Right lobe of liver (tissue), 6 donors: Measurements from ENCODE around the gene CALML6. TPM values are rescaled to one million over a fixed set of nuclear protein-coding genes. Genes with fewer than 3 reads are reported as not detected.

Experiments used
- ATAC-seq, 4 donors: fragments of 200-7000 bp; cut with Tn5 transposase; one replicate each; pipeline ENCODE4 v1.9.1; 2020; ENCODE audit warnings: mild to moderate bottlenecking in 4 of 4, moderate library complexity in 4 of 4
- DNase-seq, 3 donors: peaks; one replicate each; pipeline ENCODE4 v3.0.0-alpha.2; 2020
- H3K27ac ChIP-seq, 3 donors: fragments of 200-600 bp; one replicate each; pipeline ENCODE4 v1.8.0; 2022
- H3K27me3 ChIP-seq, 2 donors: fragments of 200-600 bp; one replicate each; pipeline ENCODE4 v1.8.0; 2022
- H3K36me3 ChIP-seq, 4 donors: fragments of 200-600 bp; sonication (generic) in 1 of 4; one replicate each; pipeline versions ENCODE4 v1.5.1 to v1.8.0; 2017 to 2022; ENCODE audit warnings: control low read depth in 1 of 4
- H3K4me1 ChIP-seq, 4 donors: fragments of 200-600 bp; sonication (generic) in 1 of 4; one replicate each; pipeline versions ENCODE4 v1.5.1 to v1.8.0; 2017 to 2022; ENCODE audit warnings: control low read depth in 1 of 4
- H3K4me3 ChIP-seq, 3 donors: fragments of 200-600 bp; one replicate each; pipeline ENCODE4 v1.8.0; 2022
- H3K9me3 ChIP-seq, 4 donors: fragments of 200-600 bp; sonication (generic) in 1 of 4; one replicate each; pipeline versions ENCODE4 v1.5.1 to v1.8.0; 2017 to 2022; ENCODE audit warnings: control low read depth in 1 of 4
- CTCF ChIP-seq, 4 donors: fragments of 200-600 bp in 3 of 4; fragments of 450-650 bp in 1 of 4; IDR thresholded peaks; one replicate each; pipeline versions ENCODE4 v1.5.1 to v1.8.0; 2016 to 2022; ENCODE audit warnings: antibody characterized with exemption in 4 of 4, mild to moderate bottlenecking in 2 of 4
- POLR2A ChIP-seq: fragments of 450-650 bp; IDR thresholded peaks from one replicate; pipeline ENCODE4 v1.6.1; 2017; ENCODE audit warnings: antibody characterized with exemption, mild to moderate bottlenecking
- WGBS: methylation state at CpG from one replicate; pipeline ENCODE4 v1.1.6; 2018; ENCODE audit warnings: low coverage, low lambda C conversion rate; ENCODE audit not compliant: insufficient coverage; ENCODE audit errors: missing lambda C conversion rate; 5-methylcytosine and 5-hydroxymethylcytosine counted together
- intact Hi-C, 2 donors: fragments of 100-400 bp; cut with DNase I; formaldehyde crosslinking; loops; one replicate each; pipeline versions ENCODE4 v1.11.2 to v1.14.1; 2022
- total RNA-seq, 6 experiments: library from RNA; depleted of rRNA in 2 of 6; stranded (reverse); fragments of >200 nt in 2 of 6; fragmentation: NEBNext Ultra II Directional in 3 of 6; extraction: Animal tissue kit (Norgen Biotek cat#: 25700) in 3 of 6; gene quantifications; one replicate each; pipeline versions ENCODE4 v1.1.0 to v1.2.4, GENCODE V29; 2016 to 2023
- donor health status: DM: no; HTN: yes; CAD: no.
- donor health status: DM: no; HTN: no; CAD: no.
- donor health status: DM: no; HTN: no; CAD: no.
- donor health status: DM: no; HTN: yes; CAD: no.
- donor health status: DM: no; HTN: yes; CAD: no.

CALML6 gene
- total RNA-seq, 6 experiments from 2014 or later = 0.44 to 1.4 (median 0.58) TPM; not detected in 2

- peaks cover 0 to 42% (median 4%) of the 10 kb centered on the region in 4 donors for H3K4me1 ChIP-seq
- ATAC-seq (no peak), DNase-seq (no peak)
- H3K27me3 ChIP-seq = no peaks in the 10 kb centered on the region
- H3K9me3 ChIP-seq = no peaks in the 10 kb centered on the region
- WGBS = 78% methylated on average over 7 of the region's 7 CpGs
- H3K27ac ChIP-seq = no peak overlapping the region
- no peaks in the 10 kb centered on the region for H3K36me3 ChIP-seq
- H3K4me3 ChIP-seq = no peak overlapping the region
- intact Hi-C loops = no loop called here
- TF ChIP-seq CTCF (IDR thresholded peaks at IDR 0.05) (no peak), POLR2A (no peak)
Measured at GRCh38 chr1:1892763-1893120, 22.3 kb upstream of the CALML6 start.

GRCh38 chr1:1893291-1893985 is 21.6 kb upstream of the CALML6 start:
- ATAC-seq (no peak), DNase-seq (no peak)
- H3K27ac ChIP-seq = no peak overlapping the region
- TF ChIP-seq POLR2A (no peak), CTCF (IDR thresholded peaks at IDR 0.05) (no peak)
- H3K4me1 ChIP-seq = peaks cover 0 to 37% (median 4%) of the 10 kb centered on the region in 4 donors
- intact Hi-C loops = no loop called here
- 82% methylated on average over 17 of the region's 19 CpGs for WGBS
- H3K36me3 ChIP-seq = no peaks in the 10 kb centered on the region
- no peaks in the 10 kb centered on the region for H3K27me3 ChIP-seq
- no peak overlapping the region for H3K4me3 ChIP-seq
- no peaks in the 10 kb centered on the region for H3K9me3 ChIP-seq

GRCh38 chr1:1893997-1894353 is 21.1 kb upstream of the CALML6 start:
- no CpG with 5 or more reads among the region's 2 CpGs for WGBS
- no peaks in the 10 kb centered on the region for H3K36me3 ChIP-seq
- no peak for ATAC-seq
- H3K27me3 ChIP-seq = no peaks in the 10 kb centered on the region
- H3K27ac ChIP-seq = no peak overlapping the region
- DNase-seq = no peak
- intact Hi-C loops = no loop called here
- peaks cover 0 to 32% (median 2%) of the 10 kb centered on the region in 4 donors for H3K4me1 ChIP-seq
- no peak overlapping the region for H3K4me3 ChIP-seq
- no peaks in the 10 kb centered on the region for H3K9me3 ChIP-seq
- TF ChIP-seq CTCF (IDR thresholded peaks at IDR 0.05) = no peak

- no peak overlapping the region for H3K27ac ChIP-seq
- intact Hi-C loops = no loop called here
- 16% methylated on average over 6 of the region's 14 CpGs for WGBS
Measured at GRCh38 chr1:1894354-1895059, 20.6 kb upstream of the CALML6 start.

More at GRCh38 chr1:1894354-1895059, 20.6 kb upstream of the CALML6 start:
- Histone ChIP-seq H3K9me3 (no peaks in the 10 kb centered on the region), H3K4me1 (peaks cover 0 to 27% (median 0%) of the 10 kb centered on the region in 4 donors), H3K36me3 (no peaks in the 10 kb centered on the region), H3K4me3 (no peak overlapping the region), H3K27me3 (no peaks in the 10 kb centered on the region)
- no peak for TF ChIP-seq POLR2A
- no peak for TF ChIP-seq CTCF (IDR thresholded peaks at IDR 0.05)
- ATAC-seq (peak; percentile 10 to 18 (median 14)), DNase-seq (peak in 1 of 3 donors; percentile 67)
